SIG-M5 treated with dmso at 0.1 percent for 504 hours (cell line): ENCODE results near the gene FAM53B.

ENCODE experiments used
- DNase-seq: peaks from one replicate; lab custom pipeline; 2025; ENCODE audit not compliant: unreplicated experiment; lab: John Stamatoyannopoulos, UW

Gene FAM53B

DNA sequence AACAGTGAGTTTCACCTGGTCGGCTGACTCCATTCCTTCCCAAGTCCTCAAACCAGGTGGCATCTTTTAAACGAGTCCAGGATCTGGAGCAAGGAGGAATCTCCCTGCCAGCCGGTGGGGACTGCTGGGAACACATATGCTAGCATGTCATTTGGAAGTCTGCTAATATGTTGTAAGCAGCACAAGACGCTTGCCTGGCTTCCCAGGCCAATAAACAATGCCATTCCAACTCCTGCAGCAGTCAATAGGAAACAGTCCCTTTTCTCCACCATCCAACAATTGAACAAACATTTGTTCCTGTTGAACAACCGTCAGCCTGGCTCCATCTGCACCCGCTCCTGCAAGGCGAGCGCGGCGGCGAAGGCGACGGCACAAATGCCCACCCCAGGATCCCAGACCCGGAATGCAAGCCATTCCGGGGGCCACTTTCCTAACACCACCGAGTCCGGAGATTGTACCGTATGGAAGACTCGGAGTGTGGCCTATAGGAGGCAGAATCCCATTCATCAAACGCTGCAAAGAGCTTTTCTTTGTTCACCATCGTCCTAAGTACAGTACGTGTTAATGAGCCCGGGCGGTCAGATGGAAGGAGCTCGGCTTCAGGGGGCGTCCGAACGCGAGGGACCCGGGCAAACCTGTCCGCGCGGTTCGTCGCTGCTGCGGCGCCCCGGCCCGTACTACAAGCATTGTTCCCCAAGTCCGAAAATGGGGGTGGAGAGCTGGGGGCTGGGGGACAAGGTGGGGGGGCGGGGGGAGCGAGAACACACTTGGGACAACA, 1.6 kb downstream of the FAM53B start:
- DNase-seq = peak; percentile 56

DNA sequence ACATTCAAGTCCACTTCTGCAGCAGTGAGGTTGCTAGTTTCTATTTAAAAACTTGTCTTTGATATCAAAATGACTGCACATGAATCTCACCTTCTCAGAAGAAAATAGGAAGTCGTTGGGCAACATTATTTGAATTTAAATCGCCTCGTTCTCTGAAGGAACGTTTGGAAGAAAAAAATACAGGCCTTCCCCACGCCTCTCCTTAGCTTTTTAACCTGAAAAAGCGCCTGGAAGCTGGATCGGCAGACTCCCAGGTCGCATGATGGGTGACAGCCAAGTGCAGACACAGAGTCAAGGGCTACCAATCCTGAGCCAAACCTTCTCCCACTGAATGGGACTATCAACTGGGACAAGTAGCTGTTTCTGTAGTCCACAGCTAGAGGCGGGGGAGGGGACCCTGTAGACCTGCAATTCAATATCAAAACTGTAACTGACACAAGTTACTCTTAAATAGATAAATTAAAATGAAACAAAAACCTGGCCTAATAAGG, 2.2 kb downstream of the FAM53B start:
- DNase-seq = no peak

DNA sequence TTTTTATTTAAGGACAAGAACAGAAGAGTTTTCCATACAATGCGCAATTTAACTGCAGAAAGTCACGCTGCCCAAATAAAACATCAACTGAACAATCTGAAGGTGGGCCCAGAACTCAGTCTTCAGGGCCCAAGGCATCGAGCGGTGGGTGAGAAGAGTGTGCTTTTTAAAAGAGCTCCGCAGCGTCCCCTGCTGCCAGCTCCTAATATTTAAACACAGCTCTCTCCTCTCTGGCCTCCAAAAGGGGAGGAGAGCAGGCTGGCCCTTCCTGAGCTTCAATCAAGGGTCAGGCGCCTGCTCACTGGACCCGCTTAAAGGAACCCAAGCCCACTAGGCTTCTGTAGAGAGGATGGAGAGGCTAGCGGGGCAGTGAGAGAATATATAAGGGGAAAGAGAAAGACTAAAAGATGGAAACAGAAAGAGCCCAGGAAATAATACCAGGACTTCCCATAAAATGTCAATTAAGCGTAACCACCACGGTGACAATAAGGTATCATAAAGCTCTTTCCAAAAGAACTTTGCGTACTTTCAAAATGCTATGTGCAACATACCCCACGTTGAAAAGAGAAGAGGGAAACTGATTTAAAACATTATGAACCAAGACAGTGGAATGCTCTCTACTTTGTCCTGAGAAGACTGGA, 2.8 kb downstream of the FAM53B start:
- peak; percentile 70 for DNase-seq

DNA sequence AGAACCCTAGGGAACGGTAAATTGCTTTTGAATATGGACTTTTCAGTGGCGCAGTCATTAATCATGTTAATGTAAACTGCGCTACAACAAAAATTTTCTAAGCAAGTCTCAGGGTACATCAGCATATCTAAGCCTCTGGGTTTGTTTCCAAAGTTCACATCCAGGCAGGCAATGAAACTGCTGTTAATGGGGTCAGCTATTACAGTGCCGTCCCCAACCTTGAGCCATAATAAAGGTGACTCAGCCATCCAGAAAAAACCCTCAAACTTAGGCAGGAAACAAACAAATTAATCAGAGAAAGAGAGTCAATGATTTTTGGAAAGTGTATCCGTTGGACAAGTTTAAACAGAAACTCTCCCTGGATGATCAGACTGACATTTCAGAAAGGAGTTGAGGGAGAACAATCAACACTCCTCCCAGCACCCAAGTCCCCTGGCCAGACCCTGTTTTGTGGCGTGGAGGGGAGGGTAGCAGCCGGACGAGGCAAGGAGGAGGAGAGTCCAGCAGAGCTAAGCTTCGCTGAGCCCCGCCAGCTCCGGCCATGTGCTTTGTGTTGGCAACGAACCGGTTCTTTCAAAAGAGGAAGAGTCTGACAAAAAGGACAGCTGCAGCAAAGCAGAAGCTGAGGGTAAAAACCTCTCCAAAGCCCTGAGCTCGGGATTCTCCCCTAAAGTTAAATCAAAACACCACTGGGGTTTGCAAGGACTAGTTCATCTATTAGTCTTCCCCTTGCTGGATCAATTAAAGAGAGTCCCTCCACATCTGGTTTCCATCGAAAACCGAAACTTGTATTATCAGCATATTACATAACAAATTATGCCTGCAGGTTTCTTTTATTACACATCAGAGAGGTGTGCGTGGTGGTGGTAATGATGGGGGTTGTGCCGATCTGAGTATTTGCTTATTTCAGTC, 3.6 kb downstream of the FAM53B start:
- peak; percentile 69 for DNase-seq

DNA sequence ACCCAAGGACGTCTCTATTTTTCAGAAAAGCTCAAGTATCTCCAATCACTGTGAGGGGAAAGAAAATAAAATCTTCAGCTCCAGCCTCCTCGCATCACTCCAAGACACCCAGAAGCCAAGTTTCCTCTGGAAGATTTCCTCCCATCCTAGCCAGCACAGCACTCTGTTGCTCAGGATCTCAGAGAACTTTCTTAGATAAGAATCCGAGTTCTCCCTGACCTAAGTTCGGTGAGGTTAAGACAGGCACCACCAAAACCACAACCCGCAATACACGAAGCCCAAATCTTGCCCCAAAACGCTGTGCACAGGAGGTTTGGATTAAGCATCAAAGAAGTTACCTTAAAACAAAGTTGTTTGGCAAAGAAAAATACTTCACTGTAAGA, 4.2 kb downstream of the FAM53B start:
- DNase-seq = no peak

DNA sequence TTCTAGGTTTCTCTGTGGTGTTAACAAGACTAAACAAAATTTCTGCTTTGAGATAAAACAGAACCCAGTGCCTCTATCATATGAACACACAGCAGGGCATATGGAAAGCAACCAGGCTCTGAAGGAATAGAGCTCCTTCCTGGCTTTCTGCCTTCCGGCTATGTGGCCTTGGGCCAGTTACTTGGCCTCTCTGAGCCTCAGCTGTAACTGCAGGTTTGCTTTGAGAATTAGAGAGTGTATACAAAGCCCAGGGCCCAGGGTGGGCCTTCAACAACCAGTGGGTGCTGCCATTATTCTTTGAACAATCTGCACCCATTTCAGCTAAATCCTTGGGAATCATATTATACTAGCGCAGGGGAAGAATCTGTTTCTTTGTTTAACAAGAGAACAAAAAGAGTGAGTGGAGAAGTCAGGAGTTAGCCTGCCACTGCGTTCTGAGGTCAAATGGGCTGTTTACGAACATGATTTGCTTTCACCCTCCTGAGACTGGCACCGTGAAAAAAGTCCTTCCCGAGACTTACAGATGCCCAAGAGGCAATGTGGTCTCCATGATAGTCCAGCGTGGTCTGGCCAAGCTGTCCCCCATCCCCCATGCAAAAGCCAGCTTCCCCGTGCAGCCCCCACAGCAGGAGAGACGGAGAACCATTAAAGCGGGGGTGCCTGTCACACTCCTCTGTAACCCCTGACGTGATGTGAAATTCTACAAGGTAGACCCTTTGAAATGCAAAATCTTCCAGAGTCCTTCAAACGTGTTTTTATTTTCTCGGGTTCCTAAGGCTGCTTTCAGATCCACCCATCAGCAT, 4.9 kb downstream of the FAM53B start:
- DNase-seq = no peak

DNA sequence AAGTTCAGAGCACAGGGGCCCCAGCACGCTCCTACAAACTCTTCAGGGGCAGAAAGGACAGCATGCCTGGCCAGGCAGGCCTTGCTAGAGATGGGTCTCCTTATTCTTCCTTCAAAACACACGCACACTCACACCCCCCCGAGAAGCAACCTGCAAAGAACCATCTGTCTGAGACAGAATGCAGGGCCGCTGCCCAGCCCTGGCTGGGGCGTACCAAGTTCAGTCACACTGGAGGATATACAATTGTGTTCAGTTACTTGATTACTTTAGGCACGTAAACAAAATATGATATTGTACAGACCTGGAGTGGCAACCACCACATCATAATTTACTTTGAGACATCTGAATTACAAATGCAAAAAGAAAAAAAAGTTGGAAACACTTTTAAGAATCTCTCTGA, 5.7 kb downstream of the FAM53B start:
- DNase-seq = no peak

DNA sequence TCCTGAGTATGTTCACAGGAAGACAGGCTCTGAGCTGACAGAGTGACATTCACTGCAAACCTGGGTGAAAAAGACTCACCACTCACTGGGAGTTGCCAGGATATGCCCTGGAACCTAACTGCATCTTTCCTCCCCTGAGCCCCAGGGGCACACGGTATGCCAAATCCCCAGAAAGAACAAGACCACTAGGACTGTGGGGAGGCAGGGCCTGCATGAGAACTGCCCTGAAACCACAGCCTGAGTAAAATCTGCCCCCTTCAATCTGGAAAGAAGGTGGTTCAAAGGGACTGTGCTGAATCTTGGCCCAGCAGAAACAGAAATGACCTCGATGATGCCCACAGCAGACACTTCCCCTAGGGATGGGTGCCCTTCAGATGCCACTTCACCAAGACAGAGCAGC, 6.5 kb downstream of the FAM53B start:
- no peak for DNase-seq

DNA sequence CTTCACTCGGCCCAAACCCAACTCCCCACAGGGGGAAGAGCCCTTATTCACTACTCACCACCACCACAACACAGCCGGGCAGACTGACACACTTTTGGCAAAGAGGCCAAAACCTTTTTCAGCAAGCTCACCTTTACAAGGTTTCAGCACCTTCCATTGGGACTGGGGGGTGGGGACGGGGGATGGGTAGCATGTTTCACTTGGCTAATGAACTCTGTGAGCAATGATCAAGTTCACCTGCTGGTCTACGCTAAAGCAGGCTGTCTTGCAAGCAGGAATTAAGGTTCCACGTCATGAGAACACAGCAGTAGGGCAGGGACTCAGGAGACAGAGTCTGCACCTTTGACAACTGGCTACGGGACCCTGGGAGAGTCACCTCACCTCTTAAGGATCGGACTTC, 7.0 kb downstream of the FAM53B start:
- DNase-seq = no peak

DNA sequence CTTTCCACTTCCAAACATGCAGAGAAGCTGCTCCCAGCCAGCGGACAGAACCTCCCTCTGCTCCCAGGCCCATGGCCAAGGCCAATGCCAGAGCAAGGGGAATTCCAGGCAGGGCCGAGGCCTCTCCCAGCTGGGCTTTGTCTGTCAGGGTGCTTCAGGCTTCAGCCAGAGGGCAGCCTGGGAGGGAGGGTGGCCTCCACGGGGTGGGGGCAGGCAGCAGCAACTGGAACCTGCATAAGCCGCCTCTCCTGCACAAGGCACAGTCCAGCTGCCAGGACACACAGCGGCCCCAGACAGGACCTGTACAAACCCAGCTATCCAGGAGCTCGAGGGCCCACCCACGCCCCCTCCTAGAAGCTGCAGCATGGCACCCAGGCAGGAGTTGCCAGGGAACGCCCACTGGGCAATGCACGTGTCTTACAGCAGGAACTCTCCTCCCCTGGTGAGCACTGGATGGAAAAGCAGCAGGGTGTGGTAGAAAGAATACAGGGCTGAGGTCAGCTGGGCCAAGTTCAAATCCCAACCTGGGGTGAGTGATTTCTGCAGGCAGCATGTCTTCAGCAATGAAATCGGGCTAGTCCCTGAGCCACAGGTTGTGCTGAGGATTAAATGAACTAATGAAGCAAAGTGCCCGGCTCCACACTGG, 7.6 kb downstream of the FAM53B start:
- DNase-seq = no peak

DNA sequence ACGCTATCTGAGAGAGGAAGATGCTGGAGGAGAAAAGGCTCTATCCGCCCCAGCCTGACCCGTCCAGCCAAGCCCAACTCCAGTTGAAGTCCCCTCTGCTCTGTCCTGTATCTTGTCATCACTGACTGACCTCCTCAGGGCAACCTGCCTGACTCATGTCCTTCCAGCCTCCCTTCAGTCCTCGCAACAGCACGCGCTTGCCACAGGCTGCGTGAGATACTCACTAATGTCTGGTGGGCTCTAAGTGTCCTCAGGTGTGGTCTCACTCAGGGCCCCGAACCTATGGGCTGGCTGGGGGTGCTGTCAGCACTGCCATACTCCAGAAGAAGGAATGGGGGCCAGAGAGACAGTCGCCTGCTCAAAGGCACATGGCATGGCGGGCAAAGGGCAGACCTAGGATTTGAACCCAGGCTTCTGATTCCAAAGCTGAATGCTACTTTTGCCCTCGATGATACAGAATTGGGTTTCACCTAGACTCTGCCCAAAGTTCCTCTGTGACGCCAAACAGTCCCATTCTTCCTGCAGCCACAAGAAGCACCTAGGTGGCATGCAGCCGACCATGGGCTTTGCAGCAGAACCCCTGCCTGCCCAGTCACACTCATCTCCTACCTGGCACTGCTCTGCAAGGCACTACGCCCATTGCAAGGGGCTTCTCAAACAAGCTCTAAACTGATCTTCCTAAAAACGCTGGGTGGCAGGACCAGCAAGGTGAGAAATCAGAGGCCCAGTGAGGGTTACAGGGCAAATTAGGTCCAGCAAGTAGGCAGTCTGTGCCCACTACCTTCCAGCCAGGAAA, 8.5 kb downstream of the FAM53B start:
- DNase-seq = no peak

DNA sequence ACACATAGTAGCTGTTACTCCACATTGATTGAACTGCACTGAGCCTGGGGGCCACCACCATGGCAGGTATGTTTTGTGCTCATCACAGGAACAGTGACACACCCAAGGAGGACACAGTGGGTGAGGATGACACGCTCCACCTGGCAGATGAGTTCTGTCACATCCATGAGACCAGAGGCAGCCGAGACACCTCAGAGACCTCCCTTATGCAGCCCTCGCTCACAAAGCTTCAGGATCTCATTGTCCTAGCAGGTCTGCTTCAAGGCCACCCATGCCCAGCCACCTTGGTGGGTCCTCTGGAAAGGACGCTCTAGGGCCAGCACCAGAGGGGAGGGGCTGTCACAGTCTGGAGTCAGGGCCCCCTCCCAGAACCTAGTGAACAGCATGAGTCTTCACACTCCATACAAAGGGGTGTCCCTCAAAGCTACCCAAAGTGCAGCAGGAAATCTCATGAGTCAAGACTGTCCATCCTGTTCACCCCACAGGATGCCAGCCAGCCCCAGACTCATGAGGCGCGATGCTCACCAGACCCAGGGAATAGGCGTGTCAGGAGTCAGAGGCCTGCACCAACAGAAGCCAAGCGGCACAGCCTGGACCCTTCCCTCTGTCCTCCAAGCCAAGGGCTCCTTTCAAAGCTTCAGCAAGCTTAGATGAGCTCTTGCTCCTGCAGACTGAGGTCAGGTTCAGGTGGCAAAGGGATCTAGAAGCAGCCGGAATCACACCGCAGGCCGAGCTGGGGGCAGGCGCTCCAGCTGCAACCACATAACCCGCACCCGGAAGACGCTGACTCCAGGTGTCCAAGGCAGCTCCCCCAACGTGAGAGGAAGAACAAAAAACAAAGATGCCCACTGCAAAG, 9.6 kb downstream of the FAM53B start:
- DNase-seq = no peak

DNA sequence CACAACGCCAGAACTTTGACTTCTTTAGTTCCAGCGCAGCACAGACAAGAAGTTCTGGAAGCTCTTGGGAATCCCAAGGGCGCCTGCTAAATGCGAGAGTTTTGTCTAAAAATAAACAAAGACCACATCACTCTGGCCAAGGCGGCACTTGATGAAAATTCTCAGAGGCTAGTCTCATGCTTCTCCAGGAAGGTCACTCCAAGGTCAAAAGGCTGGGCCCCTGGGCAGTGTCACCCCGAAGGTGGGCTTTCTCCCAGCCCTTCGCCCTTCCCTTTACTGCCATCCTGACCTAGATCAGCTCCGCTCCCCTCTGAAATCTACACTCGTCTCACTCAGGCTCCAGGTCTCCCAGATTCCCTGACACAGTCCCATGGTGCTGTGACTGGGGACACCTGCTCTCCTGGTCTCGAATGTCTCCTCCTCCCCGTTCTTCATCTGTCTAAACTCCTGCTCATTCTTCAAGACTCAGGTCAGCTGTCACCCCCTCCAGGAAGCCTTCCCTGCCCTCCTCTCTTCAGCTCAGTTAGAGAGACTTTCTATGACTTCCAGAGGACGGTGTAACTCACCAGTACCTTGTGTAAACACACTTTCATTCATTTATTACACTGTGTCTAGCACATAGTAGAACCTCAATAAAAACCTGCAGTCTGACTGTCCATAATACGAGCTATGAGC, 10.5 kb downstream of the FAM53B start:
- no peak for DNase-seq

DNA sequence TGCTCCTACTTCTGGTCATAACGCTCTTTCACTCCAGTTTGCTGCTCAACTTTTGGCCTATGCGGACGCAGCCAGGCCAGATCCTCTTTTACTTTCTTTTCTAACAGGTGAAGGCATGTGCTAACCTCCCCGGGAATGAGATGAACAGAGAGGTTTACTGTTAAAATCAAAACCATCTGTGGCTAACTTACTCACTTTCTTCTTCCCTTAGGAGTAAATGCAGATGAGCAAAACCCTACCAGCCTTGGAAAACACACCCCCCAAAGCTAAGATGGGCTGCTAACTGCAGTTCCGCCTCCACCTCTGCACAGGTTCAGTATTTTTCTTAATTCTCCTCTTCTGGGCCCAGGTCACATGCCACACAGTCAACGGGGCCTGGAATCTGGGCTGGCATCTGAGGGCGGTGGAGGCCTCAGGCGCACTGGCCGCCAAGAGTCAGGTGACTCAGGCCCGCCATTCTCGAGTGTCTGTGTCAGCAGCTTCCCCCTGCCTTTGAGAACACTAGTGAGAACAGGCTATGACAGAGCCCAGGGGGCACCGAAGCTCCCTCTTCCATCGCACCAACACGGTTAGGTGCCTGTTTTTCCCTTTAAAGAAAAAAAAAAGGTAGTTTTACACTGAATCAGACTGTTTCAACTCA, 11.1 kb downstream of the FAM53B start:
- DNase-seq = no peak

DNA sequence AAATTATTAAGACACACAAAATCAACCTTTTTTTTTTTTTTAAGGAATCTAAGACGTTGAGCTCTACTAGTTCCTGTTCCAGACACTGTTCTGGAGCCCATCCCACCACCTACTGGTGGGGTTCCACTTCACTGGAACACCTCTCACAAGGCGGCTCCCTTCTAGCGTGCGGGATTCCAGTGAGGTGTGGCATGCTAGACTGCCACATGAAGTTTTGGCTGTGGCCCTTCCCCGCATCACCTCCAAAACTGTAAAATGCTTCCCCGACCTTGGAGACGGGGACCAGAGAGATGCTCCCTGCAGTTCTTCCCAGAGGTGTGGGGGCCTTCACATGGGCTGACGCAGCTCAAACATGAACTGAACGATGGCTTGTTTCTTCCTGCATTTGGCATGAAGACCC, 12.6 kb downstream of the FAM53B start:
- no peak for DNase-seq

DNA sequence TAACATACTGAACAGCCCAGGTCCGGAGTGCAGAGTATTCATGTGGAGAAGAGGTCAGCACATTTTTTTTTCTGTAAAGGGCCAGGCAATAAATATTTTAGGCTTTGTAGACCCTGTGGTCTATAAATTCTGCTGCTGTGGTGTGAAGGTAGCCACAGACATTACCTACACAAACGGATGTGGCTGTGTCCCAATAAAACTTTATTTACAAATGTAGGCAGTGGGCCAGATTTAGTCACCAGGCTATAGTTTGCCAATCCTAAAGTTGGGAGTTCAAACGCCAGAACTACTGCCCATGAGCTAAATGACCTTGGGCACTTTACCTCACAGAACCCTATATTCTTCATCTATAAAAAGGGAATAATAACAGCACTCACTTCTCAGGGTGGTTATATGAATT, 13.4 kb downstream of the FAM53B start:
- DNase-seq = no peak

DNA sequence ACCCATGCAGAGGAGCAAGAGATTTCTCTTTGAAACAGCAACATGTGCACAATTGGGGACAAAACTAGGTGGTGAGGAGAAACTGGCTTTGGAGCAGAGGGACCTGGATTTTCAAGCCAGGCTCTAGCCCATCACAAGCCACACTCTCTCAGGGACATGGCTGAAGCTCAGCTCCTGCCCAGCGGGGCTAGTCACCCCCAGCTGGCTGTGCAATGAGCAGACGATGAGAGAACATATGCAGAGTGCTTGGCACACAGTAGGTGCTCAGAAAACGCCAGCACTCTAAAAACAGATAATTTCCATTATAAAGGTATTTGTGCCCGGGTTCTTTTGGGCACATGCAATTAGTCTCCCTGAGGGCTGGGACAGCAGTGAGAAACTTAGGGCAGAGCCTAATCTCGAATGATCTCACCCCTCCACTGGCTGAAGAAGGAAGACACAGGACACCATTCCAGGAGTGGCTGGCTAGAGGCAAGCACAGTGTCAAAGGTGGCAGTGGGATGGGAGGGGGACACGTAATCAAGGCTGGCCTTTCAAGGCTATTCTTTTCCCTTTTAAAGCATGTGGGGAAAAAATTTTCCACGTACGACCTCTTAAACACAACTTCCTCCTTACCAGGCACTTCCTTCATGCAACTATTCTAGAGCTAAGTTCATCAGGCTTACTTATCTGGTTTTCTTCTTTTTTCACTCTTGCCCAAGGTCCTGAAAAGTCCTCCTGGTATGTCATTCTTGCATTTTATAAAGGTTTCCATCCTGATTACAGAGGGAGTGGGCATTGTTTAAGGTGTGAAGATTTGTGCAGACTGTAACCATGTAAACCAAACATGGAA, 15.1 kb downstream of the FAM53B start:
- DNase-seq = peak; percentile 54
